Neural cell (in vitro differentiated cells): ENCODE data around the gene GANAB. TPM values are rescaled to one million over a fixed set of nuclear protein-coding genes. Genes with fewer than 3 reads are reported as not detected.

Source experiments
- H2AFZ ChIP-seq: fragments of 200-600, 300-800 bp; sonication (generic), shearing (Covaris generic); 2 replicates; pipeline ENCODE4 v1.6.0; 2014; ENCODE audit warnings: low read depth, mild to moderate bottlenecking, antibody characterized with exemption, low read length, moderate library complexity
- H3F3A ChIP-seq: fragments of 200-600 bp; shearing (Covaris generic); 2 replicates; pipeline ENCODE4 v1.6.1; 2016; ENCODE audit warnings: mild to moderate bottlenecking, moderate library complexity, mixed read lengths, antibody characterized with exemption, low read length; ENCODE audit not compliant: insufficient read depth, poor library complexity, severe bottlenecking
- H3K27ac ChIP-seq: fragments of 200-600, 300-800 bp; sonication (generic), shearing (Covaris generic); 2 replicates; pipeline ENCODE4 v1.5.1; 2014; ENCODE audit warnings: mild to moderate bottlenecking, low read length, moderate library complexity
- H3K27me3 ChIP-seq: fragments of 300-800, 200-600 bp; sonication (generic), shearing (Covaris generic); 2 replicates; pipeline ENCODE4 v1.6.0; 2014; ENCODE audit warnings: mild to moderate bottlenecking, low read depth, low read length, moderate library complexity; ENCODE audit not compliant: insufficient read depth
- H3K36me3 ChIP-seq: fragments of 300-800, 200-600 bp; sonication (generic), shearing (Covaris generic); 2 replicates; pipeline ENCODE4 v1.5.1; 2014; ENCODE audit warnings: mild to moderate bottlenecking, antibody characterized with exemption, low read length, moderate library complexity; ENCODE audit not compliant: insufficient read depth
- H3K4me2 ChIP-seq: fragments of 300-800, 200-600 bp; sonication (generic), shearing (Covaris generic); 2 replicates; pipeline ENCODE4 v1.6.0; 2014; ENCODE audit warnings: mild to moderate bottlenecking, low read length
- H3K4me3 ChIP-seq: fragments of 300-800, 200-600 bp; sonication (generic), shearing (Covaris generic); 2 replicates; pipeline ENCODE4 v1.5.1; 2014; ENCODE audit warnings: mild to moderate bottlenecking, low read length, moderate library complexity
- H3K79me2 ChIP-seq: fragments of 200-600 bp; shearing (Covaris generic); replicated peaks from 2 replicates; pipeline ENCODE4 v1.6.0; 2014; ENCODE audit warnings: mild to moderate bottlenecking, low read length, moderate library complexity; ENCODE audit not compliant: insufficient read depth
- H3K9ac ChIP-seq: fragments of 300-800, 200-600 bp; sonication (generic), shearing (Covaris generic); 2 replicates; pipeline ENCODE4 v1.6.1; 2016; ENCODE audit warnings: mild to moderate bottlenecking, low read length, mixed read lengths
- H3K9me2 ChIP-seq: fragments of 200-600 bp; shearing (Covaris generic); 2 replicates; pipeline ENCODE4 v1.6.1; 2016; ENCODE audit warnings: mild to moderate bottlenecking, low read length, mixed read lengths; ENCODE audit not compliant: insufficient read depth
- H3K9me3 ChIP-seq: fragments of 200-600, 300-800 bp; sonication (generic), shearing (Covaris generic); 2 replicates; pipeline ENCODE4 v1.6.1; 2016; ENCODE audit warnings: mild to moderate bottlenecking, mixed run types, low read length, moderate library complexity, mixed read lengths
- H4K20me1 ChIP-seq: fragments of 200-600 bp; shearing (Covaris generic); 2 replicates; pipeline ENCODE4 v1.6.1; 2016; ENCODE audit warnings: mild to moderate bottlenecking, mixed run types; ENCODE audit not compliant: insufficient read depth
- CTCF ChIP-seq: fragments of 450-650 bp; IDR thresholded peaks from 2 replicates; pipeline ENCODE4 v1.5.1; 2014; ENCODE audit warnings: antibody characterized with exemption, mild to moderate bottlenecking, moderate library complexity; ENCODE audit not compliant: poor library complexity, severe bottlenecking
- EP300 ChIP-seq: fragments of 450-650 bp; conservative IDR thresholded peaks from 2 replicates; pipeline ENCODE4 v1.6.1; 2014; ENCODE audit warnings: antibody characterized with exemption, mild to moderate bottlenecking, moderate library complexity; ENCODE audit not compliant: poor library complexity, severe bottlenecking
- EZH2 ChIP-seq: fragments of 200-600, 300-800 bp; shearing (Covaris generic), sonication (generic); IDR thresholded peaks from 2 replicates; pipeline ENCODE4 v1.6.1; 2014; ENCODE audit warnings: antibody characterized with exemption, low read length, borderline replicate concordance, mild to moderate bottlenecking; ENCODE audit not compliant: insufficient read depth, poor library complexity, severe bottlenecking
- MXI1 ChIP-seq: fragments of 450-650 bp; conservative IDR thresholded peaks from 2 replicates; pipeline ENCODE4 v1.6.1; 2014; ENCODE audit warnings: antibody characterized with exemption, mild to moderate bottlenecking; ENCODE audit not compliant: poor library complexity, severe bottlenecking
- POLR2AphosphoS5 ChIP-seq: IDR thresholded peaks from 2 replicates; pipeline ENCODE4 v1.6.1; 2012
- RAD21 ChIP-seq: fragments of 450-650 bp; conservative IDR thresholded peaks from 2 replicates; pipeline ENCODE4 v1.6.1; 2014; ENCODE audit warnings: antibody characterized with exemption, mild to moderate bottlenecking, moderate library complexity
- REST ChIP-seq: IDR thresholded peaks from 2 replicates; pipeline ENCODE4 v1.6.1; 2012; ENCODE audit warnings: borderline replicate concordance
- SMC3 ChIP-seq: fragments of 450-650 bp; conservative IDR thresholded peaks from 2 replicates; pipeline ENCODE4 v1.6.1; 2014; ENCODE audit warnings: antibody characterized with exemption, mild to moderate bottlenecking, moderate library complexity; ENCODE audit not compliant: poor library complexity
- TAF1 ChIP-seq: IDR thresholded peaks from 2 replicates; pipeline ENCODE4 v1.6.1; 2012; ENCODE audit warnings: low read depth
- polyA plus RNA-seq: library from polyadenylated mRNA; depleted of rRNA; stranded (reverse); fragments of >200 nt; gene quantifications from 2 replicates; pipeline ENCODE4 v1.2.3, GENCODE V29; 2014

Gene GANAB
- polyA plus RNA-seq, 1 donor from 2014 or later: 62.7 TPM

GRCh38 chr11:62644220-62644619 is 2.2 kb downstream of the GANAB start:
- Histone ChIP-seq H3K27me3 (no peaks in the 10 kb centered on the region), H3F3A (no peaks in the 10 kb centered on the region), H3K36me3 (no peaks in the 10 kb centered on the region), H3K79me2 (peaks cover 26% of the 10 kb centered on the region), H3K27ac (no peak overlapping the region), H3K9ac (no peak overlapping the region), H2AFZ (no peak overlapping the region), H3K9me2 (no peaks in the 10 kb centered on the region), H3K4me2 (no peak overlapping the region), H3K4me3 (no peak overlapping the region), H3K9me3 (no peaks in the 10 kb centered on the region), H4K20me1 (no peaks in the 10 kb centered on the region)
- TF ChIP-seq CTCF: no peak
- TF ChIP-seq MXI1: no peak
- no peak for TF ChIP-seq RAD21
- no peak for TF ChIP-seq EP300
- TF ChIP-seq POLR2AphosphoS5: no peak
- TF ChIP-seq TAF1: no peak
- TF ChIP-seq SMC3: no peak
- TF ChIP-seq EZH2: no peak
- no peak for TF ChIP-seq REST

DNA sequence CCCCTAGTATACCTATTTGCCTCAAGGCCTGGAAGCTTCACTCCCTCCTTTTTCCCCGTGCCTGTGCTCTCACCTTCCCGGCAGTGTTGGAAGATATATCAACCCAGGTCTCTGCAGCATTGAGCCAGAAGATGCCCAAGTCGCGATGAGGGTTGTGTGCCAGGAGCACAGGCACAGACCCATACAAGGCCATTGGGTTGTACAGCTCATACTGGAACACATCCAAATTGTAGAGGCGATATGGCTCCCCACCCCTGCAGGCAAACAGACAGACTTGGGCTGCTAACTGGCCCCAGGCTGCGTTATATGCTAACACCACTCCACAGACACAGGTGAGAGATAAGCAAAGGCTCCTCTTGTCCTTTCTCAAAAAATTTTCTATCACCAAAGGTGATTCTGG is 13.9 kb downstream of the GANAB start:
- Histone ChIP-seq H3K27me3 (no peaks in the 10 kb centered on the region), H3K9me3 (no peaks in the 10 kb centered on the region), H3K9ac (no peak overlapping the region), H4K20me1 (no peaks in the 10 kb centered on the region), H3K36me3 (no peaks in the 10 kb centered on the region), H2AFZ (no peak overlapping the region), H3K9me2 (no peaks in the 10 kb centered on the region), H3K4me3 (no peak overlapping the region), H3F3A (no peaks in the 10 kb centered on the region), H3K4me2 (no peak overlapping the region), H3K79me2 (no peaks in the 10 kb centered on the region), H3K27ac (no peak overlapping the region)
- TF ChIP-seq TAF1 (no peak), EP300 (no peak), RAD21 (no peak), CTCF (no peak), EZH2 (no peak), POLR2AphosphoS5 (no peak), MXI1 (no peak), SMC3 (no peak), REST (no peak)
